Measurements from ENCODE around the gene ZBTB1. TPM values are rescaled to one million over a fixed set of nuclear protein-coding genes. Genes with fewer than 3 reads are reported as not detected.

The ZBTB1 gene
- total RNA-seq, 6 donors from 2014 or later = 34.3 to 74.0 (median 43.2) TPM

- Histone ChIP-seq H3K4me1 (peaks cover 0 to 2% (median 0%) of the 10 kb centered on the region in 4 donors), H3K4me3 (no peak overlapping the region), H3K9me3 (no peaks in the 10 kb centered on the region), H3K27ac (no peak overlapping the region), H3K36me3 (no peaks in the 10 kb centered on the region), H3K27me3 (no peaks in the 10 kb centered on the region)
- DNase-seq = no peak
- ATAC-seq (ENCODE audit: low FRiP score in 2 of 2) = no peak
- TF ChIP-seq POLR2AphosphoS5 (IDR thresholded peaks at IDR 0.05) = no peak
- TF ChIP-seq EP300 (IDR thresholded peaks at IDR 0.05) = no peak
- TF ChIP-seq POLR2A (IDR thresholded peaks at IDR 0.05) = no peak
- no peak for TF ChIP-seq CTCF (IDR thresholded peaks at IDR 0.05)
These were observed 68.0 kb downstream of the ZBTB1 start for GRCh38 chr14:64572386-64573104.

GRCh38 chr14:64573109-64573508, 68.5 kb downstream of the ZBTB1 start:
- Histone ChIP-seq H3K27me3 (no peaks in the 10 kb centered on the region), H3K4me3 (no peak overlapping the region), H3K9me3 (no peaks in the 10 kb centered on the region), H3K36me3 (no peaks in the 10 kb centered on the region), H3K4me1 (peaks cover 0 to 2% (median 0%) of the 10 kb centered on the region in 4 donors), H3K27ac (no peak overlapping the region)
- ATAC-seq (ENCODE audit: low FRiP score in 2 of 2) = no peak
- no peak for DNase-seq
- 91% methylated on average over 3 of the region's 3 CpGs for WGBS, 2 donors
- TF ChIP-seq CTCF (IDR thresholded peaks at IDR 0.05) (no peak), POLR2AphosphoS5 (IDR thresholded peaks at IDR 0.05) (no peak)

Small RNA genes within 50 kb of the gene (small RNA-seq; reads per million reads assigned to genes)
- gene AL049869.4 = 0 reads per million in 4 donors

Other genes starting within 250 kb of the ZBTB1 start
- gene ESR2, start 210.4 kb upstream of the ZBTB1 start, total RNA-seq = 1 to 10 TPM in 1 of 6 donors, under 1 TPM in 4, not detected in 1; 0.20 to 3.6 (median 0.86) TPM
- 10 to 100 TPM; 16.8 to 59.8 (median 29.6) TPM for gene MTHFD1, start 116.4 kb upstream of the ZBTB1 start, total RNA-seq
- gene AKAP5, start 39.3 kb upstream of the ZBTB1 start, total RNA-seq = 1 to 10 TPM; 1.0 to 5.4 (median 2.5) TPM
- gene ZBTB25, start 932 bp upstream of the ZBTB1 start, total RNA-seq = 10 to 100 TPM in 3 of 6 donors, 1 to 10 TPM in 3; 5.9 to 31.4 (median 10.3) TPM
- gene HSPA2, start 36.0 kb downstream of the ZBTB1 start, total RNA-seq = 10 to 100 TPM in 4 of 6 donors, 1 to 10 TPM in 2; 4.8 to 25.7 (median 12.1) TPM
- gene PPP1R36, start 45.2 kb downstream of the ZBTB1 start, total RNA-seq = 1 to 10 TPM in 3 of 6 donors, under 1 TPM in 2, not detected in 1; 0.54 to 2.9 (median 1.4) TPM
- 10 to 100 TPM; 12.8 to 49.2 (median 34.8) TPM for gene PLEKHG3, start 199.7 kb downstream of the ZBTB1 start, total RNA-seq

Measured in upper lobe of left lung (tissue), 6 donors.